BE2C (cell line): ENCODE results near the gene NPAS3.
A peak's percentile ranks its signal among the peaks of the same experiment; 100 is the strongest.

Experiments
- DNase-seq: peaks from one replicate; pipeline ENCODE4 v3.0.0-alpha.2; 2020
- H3K27me3 ChIP-seq: fragments of 250-450 bp; sonication (Bioruptor Pico); 2 replicates; pipeline ENCODE4 v1.5.1; 2020; ENCODE audit warnings: mild to moderate bottlenecking
- H3K36me3 ChIP-seq: fragments of 250-450 bp; sonication (Bioruptor Pico); 2 replicates; pipeline ENCODE4 v1.5.1; 2020; ENCODE audit warnings: mild to moderate bottlenecking
- H3K4me1 ChIP-seq: fragments of 250-450 bp; sonication (Bioruptor Pico); 2 replicates; pipeline ENCODE4 v1.5.1; 2020
- H3K4me3 ChIP-seq: 2 replicates; pipeline ENCODE4 v1.5.1; 2011; ENCODE audit warnings: low read depth, low read length
- H3K9me3 ChIP-seq: fragments of 250-450 bp; sonication (Bioruptor Pico); 2 replicates; pipeline ENCODE4 v1.5.1; 2020
- CTCF ChIP-seq: IDR thresholded peaks from 2 replicates; pipeline ENCODE4 v1.5.1; 2012; ENCODE audit warnings: mild to moderate bottlenecking, low read depth, low read length

NPAS3 gene

DNA sequence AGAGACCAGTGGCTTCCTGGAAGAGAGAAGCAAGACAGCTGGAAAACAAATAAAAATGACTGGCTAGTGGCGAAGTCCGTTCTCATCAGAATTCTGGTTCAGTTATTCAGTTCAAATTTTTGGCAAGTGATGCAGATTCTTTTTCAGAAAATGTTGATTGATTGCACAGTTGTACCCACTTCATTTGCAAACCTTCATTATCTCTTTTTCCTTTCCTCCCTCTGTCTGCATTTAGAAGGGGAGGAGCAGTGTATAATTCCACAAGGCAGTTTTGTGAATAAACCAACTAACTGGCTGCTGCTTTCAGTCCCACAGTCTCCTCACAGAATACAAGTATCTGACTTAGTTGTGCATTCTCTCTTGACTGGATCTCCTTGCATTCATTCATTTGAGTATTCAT lies 417.5 kb downstream of the NPAS3 start:
- Histone ChIP-seq H3K36me3 (no peaks in the 10 kb centered on the region), H3K4me1 (no peaks in the 10 kb centered on the region), H3K9me3 (no peaks in the 10 kb centered on the region), H3K27me3 (no peaks in the 10 kb centered on the region), H3K4me3 (no peak overlapping the region)
- DNase-seq, result no peak
- no peak for TF ChIP-seq CTCF

DNA sequence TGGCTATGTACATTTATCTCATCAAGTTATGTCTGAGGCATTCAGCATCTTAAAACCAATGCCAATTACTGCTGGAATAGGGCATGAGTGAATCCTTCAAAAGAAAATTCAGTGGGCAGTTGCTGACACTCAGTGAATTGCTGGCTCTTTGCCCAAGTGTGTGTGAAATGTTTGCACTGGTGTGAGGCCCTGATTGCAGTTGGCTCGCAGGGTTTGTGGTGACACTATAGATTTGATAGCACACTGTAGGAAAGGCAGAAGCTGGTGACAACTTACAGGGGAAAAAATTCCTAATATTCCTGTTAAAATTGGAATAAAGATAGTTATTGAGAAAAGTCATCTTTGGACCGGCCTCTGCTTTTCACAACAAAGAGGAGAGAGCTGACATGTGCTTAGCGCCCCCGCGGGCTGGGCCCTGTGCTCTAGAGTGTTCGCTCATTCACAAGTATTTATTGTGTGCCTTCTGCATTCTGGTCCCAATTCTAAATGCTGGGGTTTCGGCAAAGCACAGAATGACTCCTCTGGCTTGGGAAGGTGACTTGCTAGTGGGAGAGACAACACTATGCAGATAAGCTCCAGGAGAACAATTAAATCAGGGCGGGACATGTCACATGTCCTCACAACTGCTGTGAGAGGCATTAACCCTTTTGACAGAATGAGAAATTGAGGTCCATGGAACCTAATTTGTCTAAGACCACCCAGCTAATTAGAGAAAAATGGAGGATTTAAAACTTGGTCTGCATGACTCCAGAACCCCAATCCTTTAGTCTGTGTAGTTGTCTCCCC lies 418.7 kb downstream of the NPAS3 start:
- no peak for DNase-seq
- Histone ChIP-seq H3K4me1 (no peaks in the 10 kb centered on the region), H3K36me3 (no peaks in the 10 kb centered on the region), H3K4me3 (no peak overlapping the region), H3K27me3 (no peaks in the 10 kb centered on the region), H3K9me3 (no peaks in the 10 kb centered on the region)
- TF ChIP-seq CTCF, result no peak

DNA sequence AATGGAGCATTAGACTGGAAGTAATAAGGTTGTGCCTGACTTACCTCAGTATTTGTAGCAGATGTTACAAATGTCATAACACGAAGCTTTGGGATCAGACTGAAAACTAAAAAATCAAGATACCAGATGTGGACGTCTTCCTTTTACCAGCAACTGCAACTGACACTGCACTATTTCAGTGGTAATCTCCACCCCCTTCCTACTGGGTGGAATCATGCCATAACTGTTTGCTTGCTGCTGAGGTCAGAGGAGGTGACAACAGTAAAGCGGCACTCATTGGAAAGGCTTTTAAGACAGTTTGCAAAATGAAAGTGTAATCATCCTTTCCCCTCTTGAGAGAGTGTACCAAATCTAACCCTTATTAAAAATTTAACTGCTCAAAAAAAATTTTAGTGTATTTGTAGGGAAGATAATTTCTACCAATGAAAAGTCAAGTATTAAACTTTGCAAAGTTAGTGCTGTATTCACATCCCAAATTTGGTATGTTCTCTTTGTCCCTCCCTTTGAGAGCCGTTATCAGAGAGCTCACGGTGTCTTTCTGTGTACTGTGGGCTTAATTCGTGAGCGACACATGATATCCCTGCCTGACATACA lies 420.7 kb downstream of the NPAS3 start:
- no peak for TF ChIP-seq CTCF
- H3K4me1 ChIP-seq, result no peaks in the 10 kb centered on the region
- no peak for DNase-seq
- H3K9me3 ChIP-seq, result no peaks in the 10 kb centered on the region
- no peak overlapping the region for H3K4me3 ChIP-seq
- no peaks in the 10 kb centered on the region for H3K27me3 ChIP-seq
- no peaks in the 10 kb centered on the region for H3K36me3 ChIP-seq

GRCh38 chr14:33362934-33363333 lies 424.3 kb downstream of the NPAS3 start:
- Histone ChIP-seq H3K36me3 (no peaks in the 10 kb centered on the region), H3K4me3 (no peak overlapping the region), H3K9me3 (no peaks in the 10 kb centered on the region), H3K27me3 (peaks cover 3% of the 10 kb centered on the region; the same call in 1 of the 2 replicates), H3K4me1 (no peaks in the 10 kb centered on the region; the same call in 1 of the 2 replicates)
- no peak for TF ChIP-seq CTCF
- no peak for DNase-seq

GRCh38 chr14:33363682-33364081 lies 425.0 kb downstream of the NPAS3 start:
- no peak for TF ChIP-seq CTCF
- peaks cover 3% of the 10 kb centered on the region; the same call in 1 of the 2 replicates for H3K27me3 ChIP-seq

GRCh38 chr14:33364466-33364865 lies 425.8 kb downstream of the NPAS3 start:
- 0 out of 2 replicates have a peak, but pooled peaks have one; percentile 8 for TF ChIP-seq CTCF
- H3K27me3 ChIP-seq, result peaks cover 3% of the 10 kb centered on the region; the same call in 1 of the 2 replicates

More at GRCh38 chr14:33363682-33364081, 425.0 kb downstream of the NPAS3 start:
- DNase-seq, result no peak
- no peak overlapping the region for H3K4me3 ChIP-seq
- no peaks in the 10 kb centered on the region for H3K9me3 ChIP-seq
- no peaks in the 10 kb centered on the region; the same call in 1 of the 2 replicates for H3K4me1 ChIP-seq
- H3K36me3 ChIP-seq, result no peaks in the 10 kb centered on the region

More at GRCh38 chr14:33364466-33364865, 425.8 kb downstream of the NPAS3 start:
- Histone ChIP-seq H3K36me3 (no peaks in the 10 kb centered on the region), H3K4me3 (no peak overlapping the region), H3K4me1 (no peaks in the 10 kb centered on the region; the same call in 1 of the 2 replicates), H3K9me3 (no peaks in the 10 kb centered on the region)
- DNase-seq, result no peak
